EL (cell line): Measurements from ENCODE around the gene OR2T34.
"Not testable (repeated sequence)": the region's sequence is repeated elsewhere in the genome, so short reads cannot be mapped to it uniquely, and the experiment has no call there.

Source experiments
- DNase-seq: peaks from one replicate; pipeline ENCODE4 v3.0.0-alpha.2; 2016

Gene OR2T34

GRCh38 chr1:248574657-248575056, at the start of gene OR2T34:
Gene OR2T34 (minus strand): TSS chr1:248574757. CDS start chr1:248574757, 0 bp downstream.
- not testable (repeated sequence) for DNase-seq

- DNase-seq: peak; percentile 25
Measured at GRCh38 chr1:248622570-248623001, 48.0 kb upstream of the OR2T34 start.

- no peak for DNase-seq
Measured at GRCh38 chr1:248621770-248622169, 47.2 kb upstream of the OR2T34 start.

- DNase-seq: peak; percentile 54
Measured at GRCh38 chr1:248618878-248619277, 44.3 kb upstream of the OR2T34 start.

- DNase-seq: no peak
Measured at GRCh38 chr1:248618119-248618518, 43.6 kb upstream of the OR2T34 start.

GRCh38 chr1:248613742-248614141, 39.2 kb upstream of the OR2T34 start:
- no peak for DNase-seq

GRCh38 chr1:248611883-248612414, 37.4 kb upstream of the OR2T34 start:
- no peak for DNase-seq

- no peak for DNase-seq
Measured at GRCh38 chr1:248610301-248610700, 35.7 kb upstream of the OR2T34 start.

GRCh38 chr1:248599396-248599795, 24.8 kb upstream of the OR2T34 start:
- no peak for DNase-seq

GRCh38 chr1:248597589-248597988, 23.0 kb upstream of the OR2T34 start, which contains the start of gene OR2T10:
Gene OR2T10 (minus strand): TSS chr1:248597700. CDS start chr1:248593768, 3,932 bp downstream.
- no peak for DNase-seq

- no peak for DNase-seq
Measured at GRCh38 chr1:248596615-248597014, 22.1 kb upstream of the OR2T34 start.

- DNase-seq: no peak
Measured at GRCh38 chr1:248593226-248593625, 18.7 kb upstream of the OR2T34 start.

GRCh38 chr1:248592655-248593054, 18.1 kb upstream of the OR2T34 start:
- DNase-seq: no peak

GRCh38 chr1:248590055-248590454, 15.5 kb upstream of the OR2T34 start:
- no peak for DNase-seq

GRCh38 chr1:248589334-248589733, 14.8 kb upstream of the OR2T34 start:
- DNase-seq: no peak

GRCh38 chr1:248585266-248585665, 10.7 kb upstream of the OR2T34 start:
- DNase-seq: no peak

- no peak for DNase-seq
Measured at GRCh38 chr1:248576260-248576980, 1.9 kb upstream of the OR2T34 start.

- not testable (repeated sequence) for DNase-seq
Measured at GRCh38 chr1:248573856-248574255, 701 bp downstream of the OR2T34 start.

- DNase-seq: not testable (repeated sequence)
Measured at GRCh38 chr1:248572049-248572448, 2.5 kb downstream of the OR2T34 start.

- not testable (repeated sequence) for DNase-seq
Measured at GRCh38 chr1:248570811-248571210, 3.7 kb downstream of the OR2T34 start.

- DNase-seq: not testable (repeated sequence)
Measured at GRCh38 chr1:248569049-248569448, 5.5 kb downstream of the OR2T34 start.

- not testable (repeated sequence) for DNase-seq
Measured at GRCh38 chr1:248565530-248566373, 8.8 kb downstream of the OR2T34 start.

GRCh38 chr1:248562672-248563071, 11.9 kb downstream of the OR2T34 start, which contains the start of gene OR2T29:
Gene OR2T29 (minus strand): TSS chr1:248562772. CDS start chr1:248559491, 3,281 bp downstream.
- DNase-seq: not testable (repeated sequence)
